ENCODE measurements around the gene FHDC1.

Gene FHDC1

DNA sequence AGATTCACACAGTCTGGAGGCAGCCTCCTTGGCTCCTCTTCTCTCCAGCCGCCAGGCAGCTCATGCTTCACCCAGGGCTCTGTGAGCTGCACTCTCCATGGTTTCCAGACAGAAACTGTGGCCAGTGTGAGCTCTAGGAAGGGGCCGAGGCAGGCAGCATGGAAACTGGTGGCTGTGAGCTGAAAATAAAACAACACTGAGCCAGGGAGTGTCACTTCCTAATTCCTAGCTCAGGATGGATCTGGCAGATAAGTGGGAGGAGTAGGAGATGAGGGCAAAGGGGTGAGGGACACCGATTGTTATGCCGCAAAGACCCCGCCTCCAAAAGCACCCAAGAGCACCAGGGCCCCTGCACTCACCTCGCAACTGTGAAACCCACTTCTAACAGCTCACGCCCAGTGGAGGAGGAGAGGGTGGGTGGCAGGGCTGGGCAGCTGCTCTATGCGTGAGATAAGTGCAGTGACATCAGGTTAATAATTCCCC lies 69.8 kb downstream of the FHDC1 start:
- no peak for DNase-seq (ENCODE audit: low read depth in 3 of 3)

DNA sequence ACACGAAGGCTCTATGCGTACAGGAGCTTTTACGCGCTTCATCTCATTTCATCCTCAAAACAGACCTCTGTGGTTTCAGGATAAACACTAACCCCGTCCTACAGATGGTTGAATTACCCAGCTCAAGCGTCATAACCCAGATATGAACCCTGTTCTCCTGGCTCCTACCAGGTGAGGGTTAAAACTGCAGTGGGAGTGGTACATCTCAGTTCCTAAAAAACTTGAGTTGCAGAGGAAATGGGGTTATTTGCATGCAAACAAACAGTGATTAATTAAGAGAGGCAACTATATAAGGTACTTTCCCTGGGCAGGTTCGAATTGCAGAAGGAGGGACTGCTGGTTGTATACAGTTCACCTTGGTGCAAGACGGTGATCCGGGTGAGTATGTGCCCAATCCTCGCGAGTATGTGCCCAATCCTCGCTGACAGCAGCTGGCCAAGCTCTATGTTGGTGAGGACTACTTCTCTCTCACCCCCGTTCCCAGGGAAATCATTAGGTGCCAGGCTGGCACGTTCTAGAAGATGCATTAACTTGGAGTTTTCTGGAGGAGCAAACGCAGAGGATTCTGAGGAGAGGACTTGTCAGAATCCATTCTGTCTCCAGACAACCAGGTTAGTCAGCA lies 72.6 kb downstream of the FHDC1 start:
- no peak for DNase-seq (ENCODE audit: low read depth in 3 of 3)

DNA sequence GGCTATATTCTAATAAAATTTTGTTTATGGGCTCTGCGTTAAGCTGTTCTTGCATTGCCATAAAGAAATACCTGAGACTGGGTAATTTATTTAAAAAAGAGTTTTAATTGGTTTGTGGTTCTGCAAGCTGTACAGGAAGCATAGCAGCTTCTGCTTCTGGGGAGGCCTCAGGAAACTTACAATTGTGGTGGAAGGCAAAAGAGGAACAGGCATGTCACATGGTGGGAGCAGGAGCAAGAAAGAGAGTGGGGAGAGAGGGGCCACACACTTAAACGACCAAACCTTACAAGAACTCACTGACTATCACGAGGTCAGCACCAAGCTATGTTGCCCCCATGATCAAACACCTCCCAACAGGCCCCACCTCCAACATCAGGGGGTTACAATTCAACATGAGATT lies 74.0 kb downstream of the FHDC1 start:
- DNase-seq (ENCODE audit: low read depth in 3 of 3) = no peak

DNA sequence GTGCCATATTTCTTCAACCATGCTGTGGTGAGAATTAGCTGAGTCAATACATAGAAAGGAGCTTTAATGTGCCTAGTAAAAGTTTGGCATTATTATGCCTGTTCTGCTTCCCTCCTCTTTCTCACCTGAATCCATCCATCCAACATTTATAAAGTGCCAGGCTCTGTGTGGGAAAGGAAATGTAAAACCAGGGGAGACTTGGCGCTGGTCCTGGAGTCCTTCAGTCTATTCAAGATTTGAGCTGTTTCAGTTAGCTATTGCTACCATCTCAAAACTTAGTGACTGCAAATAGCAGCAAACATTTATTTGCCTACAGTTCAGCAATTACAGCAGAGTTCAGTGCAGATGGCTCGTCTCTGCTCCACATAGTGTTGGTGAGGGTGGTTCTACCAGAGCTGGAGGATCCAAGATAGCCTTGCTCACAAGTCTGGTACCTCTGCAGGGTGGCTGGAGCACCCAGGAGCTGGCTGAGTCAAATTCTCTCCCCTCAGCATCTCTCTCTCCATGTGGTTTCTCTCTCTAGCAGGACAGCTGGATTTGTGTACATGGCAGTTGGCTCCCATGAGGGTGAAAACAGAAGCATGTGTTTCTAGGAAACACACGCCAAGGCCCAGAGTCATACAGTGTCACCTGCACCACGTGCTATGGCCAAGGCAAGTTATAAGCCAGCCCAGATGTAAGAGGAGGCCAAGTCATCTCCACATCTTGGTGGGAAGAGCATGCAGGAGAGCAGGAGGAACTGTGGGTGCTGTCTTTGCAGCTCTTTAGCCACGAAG lies 77.3 kb downstream of the FHDC1 start:
- no peak for DNase-seq (ENCODE audit: low read depth in 3 of 3)

DNA sequence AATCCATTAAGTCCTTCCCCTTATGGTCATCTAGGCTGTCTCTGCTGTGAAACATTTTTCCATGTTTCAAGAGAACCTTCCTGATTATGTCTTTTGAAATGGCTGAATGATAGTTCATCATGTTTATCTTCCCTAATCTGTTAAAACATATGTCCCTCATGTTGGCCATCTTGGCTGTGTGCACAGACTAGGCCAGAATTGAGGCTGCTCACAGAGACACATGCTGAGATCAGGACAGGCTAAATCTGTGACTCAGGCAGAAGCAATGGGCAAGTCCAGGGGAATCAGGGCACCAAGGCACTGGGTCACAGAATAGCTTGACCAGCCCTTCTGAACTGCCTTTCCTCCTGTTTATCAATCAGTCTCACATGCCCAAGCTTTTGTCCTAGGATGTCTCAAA lies 78.3 kb downstream of the FHDC1 start:
- DNase-seq (ENCODE audit: low read depth in 3 of 3) = no peak

DNA sequence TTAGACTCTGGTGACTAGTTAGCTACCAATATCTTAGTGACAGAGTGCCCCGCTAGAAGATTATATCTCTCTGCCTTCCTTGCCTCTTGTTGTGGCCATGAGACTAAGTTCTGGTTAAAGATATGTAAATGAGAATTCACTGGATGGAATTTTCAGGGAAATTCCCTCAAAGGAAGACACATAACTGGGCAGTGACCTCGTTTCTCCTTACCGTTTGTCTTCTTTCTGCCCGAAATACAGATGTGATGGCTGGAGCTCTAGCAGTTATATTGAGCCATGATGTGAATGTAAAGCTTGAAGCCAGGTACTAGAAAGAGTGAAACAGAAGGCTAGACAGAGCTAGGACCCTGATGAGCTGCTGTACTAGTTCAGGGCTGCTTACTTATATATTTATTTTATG lies 80.5 kb downstream of the FHDC1 start:
- DNase-seq (ENCODE audit: low read depth in 3 of 3) = no peak

DNA sequence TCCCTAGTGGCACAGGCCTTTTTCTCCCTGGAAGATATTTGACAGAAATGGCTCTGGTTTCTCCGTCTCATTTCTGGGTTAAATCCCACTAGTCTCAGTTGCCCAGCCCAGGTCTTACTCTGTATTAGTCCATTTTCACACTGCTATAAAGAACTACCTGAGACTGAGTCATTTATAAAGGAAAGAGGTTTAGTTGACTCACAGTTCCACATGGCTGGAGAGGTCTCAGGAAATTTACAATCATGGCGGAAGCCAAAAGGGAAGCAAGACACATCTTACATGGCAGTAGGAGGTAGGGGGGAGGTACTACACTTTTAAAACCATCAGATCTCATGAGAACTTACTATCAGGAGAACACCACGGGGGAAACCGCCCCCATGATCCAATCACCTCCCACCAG lies 81.9 kb downstream of the FHDC1 start:
- DNase-seq (ENCODE audit: low read depth in 3 of 3) = no peak

DNA sequence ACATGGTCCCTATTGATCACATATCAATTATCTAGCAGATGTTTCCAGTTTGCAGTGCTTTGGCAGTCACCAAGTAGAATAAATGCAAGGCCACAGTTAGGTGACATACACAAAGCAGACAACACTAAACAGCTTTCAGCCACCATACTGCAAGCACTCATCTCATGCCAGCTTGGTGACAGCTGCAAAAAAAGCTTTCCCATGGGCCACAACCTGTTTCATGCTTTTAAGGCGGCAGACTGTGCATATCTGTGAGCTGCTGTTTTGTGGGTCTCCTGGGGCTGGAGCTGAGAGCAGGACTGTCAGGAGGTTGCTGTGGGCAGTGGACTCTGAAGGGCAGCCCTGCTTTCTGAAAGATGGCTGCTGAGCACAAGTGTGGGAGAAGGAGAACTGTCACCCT lies 82.6 kb downstream of the FHDC1 start:
- DNase-seq (ENCODE audit: low read depth in 3 of 3) = no peak

DNA sequence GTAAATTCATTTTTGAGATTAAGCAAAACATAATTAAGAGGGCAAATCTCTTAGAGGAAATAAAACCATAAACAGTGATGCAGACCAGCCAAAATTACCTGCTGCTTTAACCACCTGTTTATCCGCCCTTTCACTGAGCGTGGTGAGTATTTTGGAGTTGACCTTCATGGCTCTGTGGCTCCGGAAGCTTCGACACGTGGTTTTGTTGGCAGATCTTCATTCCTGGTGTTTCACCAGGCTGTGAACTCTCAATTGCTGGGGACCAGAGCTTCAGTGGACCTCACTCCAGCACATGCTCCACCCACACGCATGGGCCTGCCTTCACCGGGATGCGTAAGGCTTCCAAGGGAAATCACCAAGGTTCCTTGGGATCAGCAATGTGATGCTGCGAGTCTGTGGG lies 83.8 kb downstream of the FHDC1 start:
- DNase-seq (ENCODE audit: low read depth in 3 of 3) = no peak

DNA sequence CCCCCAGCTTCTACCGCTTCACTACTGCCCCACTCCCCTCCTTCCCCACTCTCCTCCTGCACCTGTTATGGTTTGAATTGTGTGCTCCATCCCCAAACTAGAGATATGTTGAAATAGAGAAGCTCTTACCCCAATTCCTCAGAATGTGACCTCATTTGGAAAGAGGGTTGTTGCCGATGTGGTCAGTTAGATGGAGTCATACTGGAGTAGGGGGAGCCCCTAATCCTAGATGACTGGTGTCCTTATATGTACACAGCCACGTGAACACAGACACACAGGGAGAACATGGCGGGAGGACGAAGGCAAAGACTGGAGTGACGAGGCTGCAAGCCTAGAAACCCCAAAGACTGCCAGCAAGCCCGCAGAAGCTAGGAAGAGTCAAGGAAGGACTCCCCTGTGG lies 84.3 kb downstream of the FHDC1 start:
- no peak for DNase-seq (ENCODE audit: low read depth in 3 of 3)

DNA sequence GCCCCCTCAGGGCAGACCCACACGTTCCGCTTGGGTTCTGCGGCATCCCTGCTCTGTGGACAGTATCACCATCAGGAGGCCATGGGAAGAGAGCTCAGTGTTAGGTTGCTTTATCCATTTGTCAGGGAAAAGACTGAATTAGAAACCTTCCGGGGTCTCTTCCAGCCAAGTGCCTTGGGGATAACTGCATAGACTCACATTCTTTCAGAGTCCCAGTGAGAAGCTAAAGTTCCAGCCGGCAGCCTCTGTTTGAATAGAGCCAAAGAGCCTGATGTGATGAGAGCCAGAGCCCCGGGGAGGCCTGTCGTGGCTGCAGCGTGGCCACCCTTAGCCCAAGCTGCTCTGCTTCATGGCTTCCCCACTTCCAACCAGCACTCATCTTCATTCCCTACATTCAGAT lies 85.2 kb downstream of the FHDC1 start:
- DNase-seq (ENCODE audit: low read depth in 3 of 3) = no peak

DNA sequence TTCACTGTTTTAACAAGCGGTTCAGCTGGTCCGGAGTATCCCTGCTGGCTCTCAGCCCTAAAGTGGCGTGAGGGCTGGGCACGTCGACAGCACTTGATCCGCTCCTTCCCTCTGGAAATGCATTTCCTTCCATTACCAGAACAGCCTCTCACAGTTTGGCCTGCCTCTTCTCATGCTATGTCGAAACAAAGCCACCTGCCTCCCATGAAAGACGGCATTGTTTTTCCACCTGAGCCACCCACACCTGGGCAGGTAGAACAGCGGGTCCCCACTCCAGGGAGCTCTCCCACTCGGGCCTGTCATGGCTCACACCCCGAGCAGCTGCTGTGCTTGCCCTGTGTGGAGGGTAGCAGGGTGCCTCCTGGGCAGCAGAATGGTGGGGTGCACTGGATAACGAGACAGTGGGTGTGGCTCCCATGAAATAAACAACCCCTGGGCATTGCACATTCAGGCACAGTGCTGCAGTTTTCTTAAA lies 86.2 kb downstream of the FHDC1 start:
- DNase-seq (ENCODE audit: low read depth in 3 of 3) = no peak

DNA sequence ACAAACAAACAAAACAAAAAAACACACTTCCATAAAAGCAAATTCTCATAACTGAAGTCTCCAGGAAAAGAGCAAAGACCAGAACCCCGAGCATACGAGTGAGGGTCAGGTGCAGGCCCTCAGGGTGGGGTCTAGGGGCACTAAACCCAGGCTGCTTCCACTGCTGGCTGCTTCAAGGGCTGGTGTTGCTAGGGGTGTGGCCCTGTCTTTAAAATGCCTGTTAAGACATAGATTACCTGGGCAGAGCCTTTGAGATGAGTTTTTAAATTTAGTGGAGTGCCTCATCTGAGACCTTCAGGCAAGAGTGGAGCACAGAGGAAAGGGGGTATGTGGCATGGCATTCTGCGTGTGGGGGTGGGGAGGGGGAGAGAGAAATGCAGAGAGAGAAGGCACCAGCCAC lies 87.0 kb downstream of the FHDC1 start:
- DNase-seq (ENCODE audit: low read depth in 3 of 3) = no peak

DNA sequence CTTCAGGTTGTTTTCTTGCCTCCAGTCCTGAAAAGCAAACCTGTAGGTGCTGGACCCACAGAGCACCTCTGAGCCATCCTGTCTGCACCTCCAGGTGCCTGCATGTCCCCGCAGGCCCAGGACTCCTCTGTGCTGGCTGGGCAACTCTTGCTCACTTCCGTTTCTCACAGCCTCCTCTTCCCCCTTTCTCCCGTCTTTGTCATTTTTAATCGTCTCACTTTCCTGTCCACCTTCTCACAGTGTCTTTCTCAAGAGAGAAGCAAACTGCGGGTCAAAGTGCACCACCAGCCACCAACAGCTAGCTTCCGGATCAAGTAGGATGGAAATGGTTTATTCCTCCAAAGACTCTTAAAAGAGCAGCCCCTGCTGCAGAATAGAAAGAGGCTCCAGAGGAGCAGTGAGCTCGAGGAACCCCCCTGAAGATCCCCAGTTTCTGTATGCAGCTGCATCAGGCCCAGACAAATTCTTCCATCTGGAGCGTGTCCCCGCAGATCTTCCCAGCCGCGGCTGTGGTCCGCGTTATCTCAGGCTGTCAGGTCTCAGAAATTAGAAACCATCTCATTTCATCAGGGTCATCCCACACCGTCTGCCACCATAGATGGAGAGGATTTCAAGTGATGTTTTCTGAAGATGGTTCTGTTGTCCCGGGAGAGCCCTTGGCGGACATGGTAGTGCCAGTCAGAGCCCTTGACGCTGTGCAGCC lies 87.7 kb downstream of the FHDC1 start:
- DNase-seq (ENCODE audit: low read depth in 3 of 3) = no peak

DNA sequence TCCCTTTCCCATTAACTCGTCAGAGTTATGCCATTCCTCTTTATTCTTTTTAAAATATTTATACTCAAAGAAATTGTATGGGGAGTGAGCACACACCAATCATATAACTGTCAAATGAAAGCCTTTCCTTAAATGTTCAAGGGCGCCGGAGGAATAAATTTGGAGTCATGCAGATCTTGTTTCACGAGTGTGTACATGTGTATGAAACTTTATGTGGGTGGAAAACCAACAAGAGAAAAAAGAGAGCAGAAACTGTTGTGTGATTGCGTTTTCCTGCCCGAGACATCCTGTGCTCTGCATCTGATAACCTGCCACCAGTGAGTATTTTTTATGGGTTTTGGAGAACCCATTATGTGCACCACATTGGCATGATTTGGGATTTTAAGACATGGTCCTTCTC lies 88.3 kb downstream of the FHDC1 start:
- DNase-seq (ENCODE audit: low read depth in 3 of 3) = no peak

DNA sequence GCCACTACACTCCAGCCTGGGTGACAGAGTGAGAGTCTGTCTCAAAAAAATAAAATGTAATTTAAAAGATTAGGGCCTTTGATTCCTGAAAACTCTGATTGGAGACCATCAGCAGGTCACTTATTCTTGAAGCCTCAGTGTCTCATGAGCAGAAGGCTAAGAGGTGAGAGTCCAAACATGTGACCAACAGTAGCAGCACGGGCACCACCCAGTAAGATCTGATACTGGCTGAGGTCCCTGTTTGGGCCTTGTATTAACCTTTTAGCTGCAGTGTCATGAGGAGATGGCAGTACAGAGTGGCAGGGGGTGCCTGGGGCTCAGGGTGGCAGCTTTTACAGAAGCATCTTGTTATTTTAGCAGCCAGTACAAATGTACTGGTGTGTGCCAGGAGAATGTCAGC lies 89.3 kb downstream of the FHDC1 start:
- no peak for DNase-seq (ENCODE audit: low read depth in 3 of 3)

DNA sequence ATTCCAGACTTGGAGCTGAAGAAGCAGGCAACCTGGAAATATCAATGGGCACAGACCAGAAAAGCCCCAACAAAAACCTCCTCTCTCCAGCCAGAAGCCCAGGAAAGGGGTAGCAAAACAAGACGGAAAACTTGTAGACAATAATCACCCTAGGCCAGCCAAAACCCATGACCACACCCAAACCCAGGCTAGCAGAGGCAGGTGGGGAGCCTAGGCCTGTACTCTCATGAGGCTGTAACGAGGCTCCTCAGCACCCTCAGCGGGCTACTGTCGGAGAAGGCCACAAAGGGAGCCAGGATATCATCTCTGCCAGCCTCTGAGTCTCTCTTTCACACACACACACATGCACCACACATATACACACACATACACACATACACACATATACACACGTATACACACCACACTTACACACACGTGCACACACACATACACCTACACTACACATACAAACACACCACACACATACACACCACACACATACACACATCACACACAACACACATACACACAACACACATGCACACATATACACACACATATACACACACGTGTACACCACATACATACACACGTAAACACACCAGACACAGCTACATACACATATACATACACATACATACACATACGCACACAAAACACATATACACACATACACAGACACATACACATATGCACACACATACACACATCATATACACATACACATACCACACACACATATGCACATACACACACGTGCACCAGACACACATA lies 90.6 kb downstream of the FHDC1 start:
- no peak for DNase-seq (ENCODE audit: low read depth in 3 of 3)

DNA sequence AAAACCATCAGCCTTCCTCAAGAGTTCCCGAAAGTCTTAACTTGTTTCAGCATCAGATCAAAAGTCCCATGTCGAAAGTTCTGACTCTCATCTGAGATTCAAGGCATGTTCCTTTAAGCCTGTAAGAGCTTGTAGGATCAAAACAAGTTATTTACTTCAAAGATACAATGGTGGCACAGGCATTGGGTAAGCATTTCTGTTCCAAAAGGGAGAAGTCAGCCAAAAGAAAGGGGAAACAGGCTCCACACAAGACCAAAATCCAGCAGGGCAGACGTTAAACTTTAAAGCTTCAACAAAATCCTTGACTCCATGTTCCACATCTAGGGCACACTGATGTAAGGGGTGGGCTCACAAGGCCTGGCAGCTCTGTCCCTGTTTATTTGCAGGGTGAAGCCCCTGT lies 91.7 kb downstream of the FHDC1 start:
- DNase-seq (ENCODE audit: low read depth in 3 of 3) = no peak

DNA sequence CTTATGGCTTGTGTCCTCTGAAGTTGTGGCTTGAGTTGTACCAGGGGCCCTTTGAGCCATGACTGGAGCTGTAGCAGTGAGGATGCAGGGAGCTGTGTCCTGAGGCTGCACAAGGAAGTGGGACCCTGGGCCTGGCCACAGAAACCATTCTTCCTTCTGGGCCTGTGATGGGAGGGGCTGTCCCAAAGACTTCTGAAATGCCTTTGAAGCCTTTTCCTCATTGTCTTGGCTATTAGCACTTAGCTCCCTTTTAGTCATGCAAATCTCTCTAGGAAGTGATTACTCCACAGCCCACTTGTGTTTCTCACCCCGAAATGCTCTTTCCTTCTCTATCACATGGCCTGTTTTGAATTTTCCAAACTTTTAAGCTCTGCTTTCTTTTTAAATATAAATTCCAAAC lies 92.4 kb downstream of the FHDC1 start:
- no peak for DNase-seq (ENCODE audit: low read depth in 3 of 3)

Data from stimulated activated CD4-positive, alpha-beta T cell treated with anti-CD3 and anti-CD28 coated beads, TNF-alpha, amount 100 ng/mL, for 4 hours (primary cell).